ENCODE results near the gene COL27A1. TPM values are rescaled to one million over a fixed set of nuclear protein-coding genes. Genes with fewer than 3 reads are reported as not detected.

Gene COL27A1
- total RNA-seq, 1 experiment from 2014 or later, result 12.0 TPM

GRCh38 chr9:114304416-114305188, 149.3 kb downstream of the COL27A1 start:
- peaks cover 0 to 3% of the 10 kb centered on the region in 2 experiments; a peak in 1 of 4 replicates for H3K4me1 ChIP-seq (ENCODE audit: control insufficient read depth in 1 of 2, insufficient read depth in 2 of 2, low read length in 2 of 2)
- DNase-seq (ENCODE audit: low read depth, low spot score) (no peak), ATAC-seq (no peak)
- ChIA-PET RAD21 (ENCODE audit: low non-redundant PET in 1 of 2, low total read pairs in 2 of 2, uncharacterized antibody in 2 of 2, unreplicated experiment in 2 of 2) (interaction anchor here in 1 of 2 experiments (1.0 kb wide), 1 partner anchor 197 kb away, joined by 3 read pairs; no protein-coding TSS in a partner anchor), CTCF (interaction anchor here (0.9 to 1.2 kb wide), 2 partner anchors 9 to 220 kb away, joined by 3 read pairs; no protein-coding TSS in a partner anchor), POLR2A (no interaction called here)
- no peaks in the 10 kb centered on the region for H4K20me1 ChIP-seq (ENCODE audit: insufficient read depth)
- no peak overlapping the region for H3K9ac ChIP-seq (ENCODE audit: low read length)
- no peaks in the 10 kb centered on the region for H3K9me3 ChIP-seq (ENCODE audit: control insufficient read depth in 1 of 2, insufficient read depth in 1 of 2, low read depth in 1 of 2, low read length in 2 of 2)
- no TSS peak for BruUV-seq (replicated peaks)
- H3K27me3 ChIP-seq (ENCODE audit: insufficient read depth, low read length), result no peaks in the 10 kb centered on the region
- H3K27ac ChIP-seq (ENCODE audit: low read depth, low read length), result no peak overlapping the region
- H3K36me3 ChIP-seq (ENCODE audit: control insufficient read depth in 1 of 2, insufficient read depth in 2 of 2, low read length in 2 of 2), result no peaks in the 10 kb centered on the region
- H3K4me3 ChIP-seq (replicated peaks in 1 of 2; ENCODE audit: low read depth in 1 of 2, low read length in 2 of 2), result no peak overlapping the region
- H3K9me2 ChIP-seq (ENCODE audit: insufficient read depth), result no peaks in the 10 kb centered on the region
- intact Hi-C loops (cut with micrococcal nuclease), result loop anchor here (1.0 kb wide), 3 partner anchors 196 to 622 kb away; no protein-coding TSS in a partner anchor
- H3K79me2 ChIP-seq (ENCODE audit: insufficient read depth, low read length), result no peaks in the 10 kb centered on the region
- TF ChIP-seq FOSL1 (IDR thresholded peaks at IDR 0.05; ENCODE audit: low read depth), result no peak
- TF ChIP-seq POLR2AphosphoS5 (IDR thresholded peaks at IDR 0.05; ENCODE audit: low read depth, low read length), result no peak
- TF ChIP-seq CBX3 (IDR thresholded peaks at IDR 0.05; ENCODE audit: low read depth), result no peak
- TF ChIP-seq SRF (IDR thresholded peaks at IDR 0.05; ENCODE audit: low read depth), result no peak
- TF ChIP-seq ELF1 (IDR thresholded peaks at IDR 0.05; ENCODE audit: borderline replicate concordance, low read depth), result no peak
- no peak for TF ChIP-seq YY1 (IDR thresholded peaks at IDR 0.05; ENCODE audit: extremely low read depth, insufficient replicate concordance, low read depth, low read length)
- TF ChIP-seq MAX (IDR thresholded peaks at IDR 0.05), result no peak
- no peak for TF ChIP-seq POLR2A (IDR thresholded peaks at IDR 0.05; ENCODE audit: borderline replicate concordance, extremely low read depth, insufficient read depth, insufficient read length)
- no peak for TF ChIP-seq CTCF (IDR thresholded peaks at IDR 0.05 in 2 of 3, conservative IDR thresholded peaks at IDR 0.05 in 1 of 3; ENCODE audit: borderline replicate concordance in 1 of 3, insufficient read depth in 1 of 3, low read depth in 2 of 3, low read length in 2 of 3)
- no peak for TF ChIP-seq EZH2 (IDR thresholded peaks at IDR 0.05)
- no peak for TF ChIP-seq RAD21 (IDR thresholded peaks at IDR 0.05; ENCODE audit: low read depth)
- no peak for TF ChIP-seq ATF3 (IDR thresholded peaks at IDR 0.05)
- TF ChIP-seq JUND (IDR thresholded peaks at IDR 0.05), result no peak
- no peak for TF ChIP-seq ZFX (IDR thresholded peaks at IDR 0.05)
- TF ChIP-seq ZNF274 (IDR thresholded peaks at IDR 0.05; ENCODE audit: low read depth, low read length), result no peak
- H3K4me2 ChIP-seq (ENCODE audit: low read length), result no peak overlapping the region
- H2AFZ ChIP-seq (ENCODE audit: low read depth, low read length, poor library complexity, severe bottlenecking), result no peak overlapping the region

Data from HCT116 (cell line).